HG02763 (cell line): Measurements from ENCODE around the gene RHOXF1.
"Not testable (repeated sequence)": the region's sequence is repeated elsewhere in the genome, so short reads cannot be mapped to it uniquely, and the experiment has no call there.

Experiments used
- ATAC-seq: cut with Tn5 transposase; IDR thresholded peaks from one replicate; pipeline ENCODE4 v1.9.1; 2021; ENCODE audit warnings: mild to moderate bottlenecking, moderate library complexity; ENCODE audit not compliant: unreplicated experiment

RHOXF1 gene

DNA sequence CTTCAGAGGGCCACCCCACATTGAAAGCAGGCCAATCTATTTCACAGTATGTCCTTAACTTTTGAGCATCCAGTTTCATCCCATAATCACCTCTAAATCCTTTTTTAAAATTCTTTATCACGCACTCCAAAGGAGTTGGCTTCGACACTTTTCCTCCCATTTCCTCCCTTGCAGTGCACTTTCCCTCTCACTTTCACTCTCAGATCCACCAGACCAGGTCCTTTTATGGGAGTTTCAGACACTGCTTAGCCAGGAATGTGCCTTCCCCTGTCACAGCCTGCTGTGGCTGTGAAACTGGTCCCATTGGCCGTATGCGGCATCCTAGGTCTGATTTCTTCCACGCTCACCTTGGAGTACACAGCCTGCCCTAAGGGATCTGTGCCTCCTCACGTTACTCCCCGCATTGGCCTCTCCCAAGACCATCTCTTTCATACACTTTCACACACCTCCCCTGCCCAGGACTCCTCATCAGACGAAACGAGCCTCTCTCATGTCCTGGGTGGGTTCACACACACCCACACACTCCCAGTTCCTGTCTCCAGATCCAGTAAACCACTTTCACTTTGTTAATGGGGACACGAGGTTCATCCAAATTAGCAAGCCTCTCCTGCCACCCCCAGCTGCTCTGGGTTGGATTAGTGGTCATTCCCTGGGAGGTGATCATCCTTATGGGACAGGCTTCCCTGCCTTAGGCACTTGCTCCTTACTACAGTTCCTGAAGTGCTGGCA lies 28.3 kb downstream of the RHOXF1 start:
- ATAC-seq: no peak

DNA sequence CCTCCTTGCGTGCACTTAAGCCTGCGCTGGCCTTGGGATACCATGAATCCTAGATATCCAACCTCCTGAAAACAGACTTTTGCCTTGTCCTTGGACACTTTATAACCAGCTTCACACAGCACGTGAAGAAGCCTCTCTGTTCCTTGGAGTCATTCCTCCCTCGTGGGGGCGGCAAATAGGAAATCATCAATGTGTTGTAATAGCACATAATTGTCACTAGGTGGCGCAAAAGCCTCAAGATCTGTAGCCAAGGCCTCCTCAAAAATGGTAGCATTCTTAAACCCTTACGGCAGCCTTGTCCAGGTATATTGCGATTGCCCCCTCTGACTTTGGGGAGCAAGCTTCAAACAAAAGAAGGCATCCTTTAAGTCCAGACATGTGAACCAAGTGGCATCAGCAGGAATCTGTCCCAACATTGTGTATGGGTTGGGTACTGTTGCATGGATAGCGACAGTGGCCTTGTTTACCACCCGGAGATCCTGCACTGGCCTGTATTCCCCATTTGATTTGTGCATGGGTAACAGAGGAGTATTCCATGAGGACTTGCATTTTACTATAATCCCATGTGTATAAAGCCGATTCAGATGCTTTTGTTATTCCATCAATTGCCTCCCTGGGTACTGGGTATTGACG lies 30.0 kb downstream of the RHOXF1 start:
- not testable (repeated sequence) for ATAC-seq

DNA sequence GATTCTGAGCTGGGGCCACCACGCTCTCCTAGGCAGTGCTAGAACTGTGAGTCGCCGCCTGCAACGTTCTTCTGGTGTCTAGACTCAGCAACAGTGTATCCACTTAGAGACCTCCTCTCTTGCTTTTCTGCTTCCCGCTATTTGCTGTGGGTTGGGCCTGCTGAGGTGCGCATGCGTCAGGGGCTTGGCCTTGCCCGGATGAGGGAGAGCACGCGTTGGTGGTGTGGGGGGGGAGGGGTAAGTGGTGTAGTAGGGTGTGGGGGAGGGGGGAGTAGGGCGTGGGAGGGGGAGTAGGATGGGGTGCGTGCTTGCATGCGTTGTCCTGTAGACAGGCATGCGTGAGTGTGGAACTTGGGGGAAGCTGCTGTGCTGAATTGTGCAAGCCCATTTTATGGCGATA lies 38.1 kb downstream of the RHOXF1 start, which contains the start of gene RHOXF2B:
TSS of gene RHOXF2B (minus strand) at position 101 of the 400 bp plus-strand sequence. CDS start 138 bp downstream, outside the sequence.
- ATAC-seq: not testable (repeated sequence)

DNA sequence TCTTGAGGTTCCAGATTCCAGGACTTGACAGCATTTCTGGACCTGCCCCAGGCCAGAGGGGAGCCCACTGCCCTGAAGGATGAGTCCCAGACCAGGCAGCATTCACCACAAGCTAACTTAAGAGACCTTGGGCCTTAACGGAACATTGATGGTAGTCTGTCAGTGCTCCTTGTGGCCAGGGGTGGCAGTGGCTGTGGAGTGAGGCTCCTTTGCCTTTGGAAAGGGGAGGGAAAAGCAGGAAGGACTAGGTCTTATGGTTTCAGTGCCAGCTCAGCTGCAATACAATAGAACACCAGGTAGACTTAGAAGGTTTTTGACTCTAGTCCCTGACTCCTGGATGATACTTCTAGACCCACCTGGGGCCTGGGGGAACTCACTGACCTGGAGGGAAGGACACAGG lies 49.5 kb downstream of the RHOXF1 start:
- not testable (repeated sequence) for ATAC-seq
